Endometrium (tissue), 2 donors: Measurements from ENCODE around the gene APBA2.

Experiments used
- FAIRE-seq: peaks from 2 replicates; lab custom pipeline; 2012; peaks lifted over from hg19 to GRCh38; lab: Jason Lieb, UNC
- donor health status: control.
- donor health status: control.

The APBA2 gene

GRCh38 chr15:28983432-28984311 lies 97.9 kb downstream of the APBA2 start:
- FAIRE-seq = no peak

GRCh38 chr15:28984421-28985315 lies 98.9 kb downstream of the APBA2 start:
- FAIRE-seq = no peak

GRCh38 chr15:28985316-28985645 lies 99.5 kb downstream of the APBA2 start:
- FAIRE-seq = no peak

GRCh38 chr15:28985691-28986090 lies 99.9 kb downstream of the APBA2 start:
- FAIRE-seq = no peak

- no peak for FAIRE-seq
Measured at GRCh38 chr15:28986108-28986507, 100.3 kb downstream of the APBA2 start.

- no peak for FAIRE-seq
Measured at GRCh38 chr15:28986726-28987125, 101.0 kb downstream of the APBA2 start.

GRCh38 chr15:28987337-28987736 lies 101.6 kb downstream of the APBA2 start:
- no peak for FAIRE-seq

- no peak for FAIRE-seq
Measured at GRCh38 chr15:28989239-28989830, 103.6 kb downstream of the APBA2 start.

- no peak for FAIRE-seq
Measured at GRCh38 chr15:28989896-28990295, 104.1 kb downstream of the APBA2 start.

GRCh38 chr15:28990390-28990789 lies 104.6 kb downstream of the APBA2 start:
- FAIRE-seq = no peak

- no peak for FAIRE-seq
Measured at GRCh38 chr15:28991236-28992171, 105.7 kb downstream of the APBA2 start.

GRCh38 chr15:28992336-28992864 lies 106.6 kb downstream of the APBA2 start:
- no peak for FAIRE-seq

- FAIRE-seq = no peak
Measured at GRCh38 chr15:28993051-28993719, 107.4 kb downstream of the APBA2 start.

- no peak for FAIRE-seq
Measured at GRCh38 chr15:28993720-28994053, 107.9 kb downstream of the APBA2 start.

GRCh38 chr15:28994142-28994830 lies 108.5 kb downstream of the APBA2 start:
- FAIRE-seq = no peak

- FAIRE-seq = no peak
Measured at GRCh38 chr15:28994831-28995596, 109.2 kb downstream of the APBA2 start.

- no peak for FAIRE-seq
Measured at GRCh38 chr15:28995705-28996104, 109.9 kb downstream of the APBA2 start.

GRCh38 chr15:28996289-28996688 lies 110.5 kb downstream of the APBA2 start:
- FAIRE-seq = no peak

- FAIRE-seq = no peak
Measured at GRCh38 chr15:28996953-28997352, 111.2 kb downstream of the APBA2 start.

- no peak for FAIRE-seq
Measured at GRCh38 chr15:28997791-28998190, 112.0 kb downstream of the APBA2 start.
